Stimulated activated CD4-positive, alpha-beta T cell treated with anti-CD3 and anti-CD28 coated beads, TNF-alpha, amount 100 ng/mL, for 48 hours (primary cell): ENCODE measurements around the gene HMGB3.
"Not testable (repeated sequence)": the region's sequence is repeated elsewhere in the genome, so short reads cannot be mapped to it uniquely, and the experiment has no call there.

Experiments used
- DNase-seq, 3 donors: peaks; one replicate each; pipeline ENCODE4 v3.0.0-alpha.2; 2020; ENCODE audit warnings: low read depth in 3 of 3

HMGB3 gene

GRCh38 chrX:150982788-150983520, at the start of gene HMGB3:
Gene HMGB3, plus strand, starts transcription at chrX:150983335. Its CDS starts 2,265 bp downstream, at chrX:150985600.
- DNase-seq: peak; percentile 56 to 79 (median 58)

- DNase-seq: no peak
Observed at GRCh38 chrX:150933945-150934350, 49.2 kb upstream of the HMGB3 start.

- no peak for DNase-seq
Observed at GRCh38 chrX:150934453-150934852, 48.7 kb upstream of the HMGB3 start.

GRCh38 chrX:150935467-150935866, 47.7 kb upstream of the HMGB3 start:
- no peak for DNase-seq

- DNase-seq: no peak
Observed at GRCh38 chrX:150936556-150936955, 46.6 kb upstream of the HMGB3 start.

GRCh38 chrX:150940844-150941495, 42.2 kb upstream of the HMGB3 start:
- DNase-seq: no peak

- DNase-seq: no peak
Observed at GRCh38 chrX:150941580-150941979, 41.6 kb upstream of the HMGB3 start.

GRCh38 chrX:150942942-150943594, 40.1 kb upstream of the HMGB3 start:
- no peak for DNase-seq

GRCh38 chrX:150944233-150944632, 38.9 kb upstream of the HMGB3 start:
- no peak for DNase-seq

- no peak for DNase-seq
Observed at GRCh38 chrX:150954951-150955350, 28.2 kb upstream of the HMGB3 start.

GRCh38 chrX:150955590-150955989, 27.5 kb upstream of the HMGB3 start:
- no peak for DNase-seq

- DNase-seq: no peak
Observed at GRCh38 chrX:150958177-150958576, 25.0 kb upstream of the HMGB3 start.

GRCh38 chrX:150959557-150959956, 23.6 kb upstream of the HMGB3 start:
- no peak for DNase-seq

GRCh38 chrX:150961631-150962030, 21.5 kb upstream of the HMGB3 start:
- no peak for DNase-seq

GRCh38 chrX:150964416-150964815, 18.7 kb upstream of the HMGB3 start:
- not testable (repeated sequence) for DNase-seq

GRCh38 chrX:150966235-150966634, 16.9 kb upstream of the HMGB3 start:
- DNase-seq: no peak

GRCh38 chrX:150966742-150967141, 16.4 kb upstream of the HMGB3 start:
- DNase-seq: no peak

- DNase-seq: no peak
Observed at GRCh38 chrX:150967786-150968185, 15.3 kb upstream of the HMGB3 start.

GRCh38 chrX:150968862-150969720, 14.0 kb upstream of the HMGB3 start:
- DNase-seq: no peak

GRCh38 chrX:150972450-150972849, 10.7 kb upstream of the HMGB3 start:
- no peak for DNase-seq

- no peak for DNase-seq
Observed at GRCh38 chrX:150975655-150976390, 7.3 kb upstream of the HMGB3 start.
